GM19043 (cell line): ENCODE results near the gene SCAPER.

Source experiments
- ATAC-seq: cut with Tn5 transposase; IDR thresholded peaks from one replicate; pipeline ENCODE4 v1.9.1; 2021; ENCODE audit warnings: low read depth; ENCODE audit not compliant: unreplicated experiment

The SCAPER gene

GRCh38 chr15:76588811-76589747, 316.1 kb downstream of the SCAPER start:
- no peak for ATAC-seq

GRCh38 chr15:76585576-76585897, 319.6 kb downstream of the SCAPER start:
- ATAC-seq = no peak

GRCh38 chr15:76584868-76585575, 320.1 kb downstream of the SCAPER start:
- ATAC-seq = no peak

GRCh38 chr15:76582550-76582949, 322.6 kb downstream of the SCAPER start:
- no peak for ATAC-seq

GRCh38 chr15:76577879-76578512, 327.1 kb downstream of the SCAPER start:
- ATAC-seq = no peak

- no peak for ATAC-seq
These were observed 328.4 kb downstream of the SCAPER start for GRCh38 chr15:76576523-76577279.

- ATAC-seq = no peak
These were observed 329.5 kb downstream of the SCAPER start for GRCh38 chr15:76575679-76576078.

GRCh38 chr15:76575274-76575673, 329.9 kb downstream of the SCAPER start:
- ATAC-seq = peak; percentile 81

- no peak for ATAC-seq
These were observed 332.2 kb downstream of the SCAPER start for GRCh38 chr15:76572983-76573314.

GRCh38 chr15:76566276-76566675, 338.9 kb downstream of the SCAPER start:
- no peak for ATAC-seq

GRCh38 chr15:76565366-76565765, 339.8 kb downstream of the SCAPER start:
- ATAC-seq = no peak

GRCh38 chr15:76555247-76555646, 349.9 kb downstream of the SCAPER start:
- ATAC-seq = no peak

- no peak for ATAC-seq
These were observed 351.6 kb downstream of the SCAPER start for GRCh38 chr15:76553564-76553963.

GRCh38 chr15:76553102-76553501, 352.0 kb downstream of the SCAPER start:
- no peak for ATAC-seq

- no peak for ATAC-seq
These were observed 358.3 kb downstream of the SCAPER start for GRCh38 chr15:76546805-76547204.

- no peak for ATAC-seq
These were observed 371.1 kb downstream of the SCAPER start for GRCh38 chr15:76533995-76534394.

- ATAC-seq = no peak
These were observed 371.9 kb downstream of the SCAPER start for GRCh38 chr15:76533060-76533820.

- no peak for ATAC-seq
These were observed 375.2 kb downstream of the SCAPER start for GRCh38 chr15:76529911-76530310.

- no peak for ATAC-seq
These were observed 379.0 kb downstream of the SCAPER start for GRCh38 chr15:76526111-76526510.

- no peak for ATAC-seq
These were observed 387.2 kb downstream of the SCAPER start for GRCh38 chr15:76517910-76518309.
